Endothelial cell of hepatic sinusoid (primary cell): ENCODE measurements around the gene GP5.

ENCODE experiments used
- in situ Hi-C: cut with HindIII; loops from 2 replicates; pipeline ENCODE4 v1.10.0; 2017; ENCODE audit warnings: low sequenced_read_pairs

Gene GP5, protein sequence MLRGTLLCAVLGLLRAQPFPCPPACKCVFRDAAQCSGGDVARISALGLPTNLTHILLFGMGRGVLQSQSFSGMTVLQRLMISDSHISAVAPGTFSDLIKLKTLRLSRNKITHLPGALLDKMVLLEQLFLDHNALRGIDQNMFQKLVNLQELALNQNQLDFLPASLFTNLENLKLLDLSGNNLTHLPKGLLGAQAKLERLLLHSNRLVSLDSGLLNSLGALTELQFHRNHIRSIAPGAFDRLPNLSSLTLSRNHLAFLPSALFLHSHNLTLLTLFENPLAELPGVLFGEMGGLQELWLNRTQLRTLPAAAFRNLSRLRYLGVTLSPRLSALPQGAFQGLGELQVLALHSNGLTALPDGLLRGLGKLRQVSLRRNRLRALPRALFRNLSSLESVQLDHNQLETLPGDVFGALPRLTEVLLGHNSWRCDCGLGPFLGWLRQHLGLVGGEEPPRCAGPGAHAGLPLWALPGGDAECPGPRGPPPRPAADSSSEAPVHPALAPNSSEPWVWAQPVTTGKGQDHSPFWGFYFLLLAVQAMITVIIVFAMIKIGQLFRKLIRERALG

DNA sequence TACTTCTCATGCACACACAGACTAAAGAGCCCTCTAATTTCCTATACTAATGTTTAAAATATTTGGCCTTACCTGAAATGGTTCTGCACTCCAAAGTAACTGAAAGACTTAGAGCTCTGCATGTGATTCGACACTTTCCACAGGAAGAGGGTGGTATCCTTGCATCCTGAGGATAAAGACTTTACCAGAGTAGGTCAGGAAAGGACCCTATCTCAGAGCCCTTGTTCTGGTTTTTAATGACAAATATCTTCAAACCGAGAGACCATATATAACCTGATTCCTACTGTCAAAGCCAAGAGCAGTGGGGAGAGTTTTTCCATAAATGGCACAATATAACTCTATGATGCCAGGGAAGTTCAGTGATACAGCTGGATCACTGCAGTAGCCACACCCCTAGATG lies at the start of gene GP5:
GP5 (minus strand) TSS at position 101 of the 400 bp plus-strand sequence. CDS start 984 bp downstream, outside the sequence.
- in situ Hi-C loops, result no loop called here

DNA sequence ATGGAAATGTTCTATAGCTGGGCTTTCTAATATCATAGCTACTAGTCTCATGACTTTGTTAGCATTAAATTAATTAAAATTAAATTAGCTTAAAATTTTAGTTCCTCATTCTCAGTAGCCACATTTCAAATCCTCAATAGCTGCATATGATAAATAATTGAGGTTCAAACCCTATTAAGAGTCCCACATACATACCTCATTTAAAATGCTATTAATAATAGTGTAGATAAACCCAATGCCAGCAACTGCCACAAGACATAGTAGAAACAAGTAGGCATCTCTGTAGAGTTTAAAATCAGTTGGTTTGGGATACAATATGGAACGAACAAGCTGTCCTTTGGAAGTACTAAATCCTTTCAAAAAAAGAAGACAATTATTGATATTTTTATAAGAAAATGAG lies 48.6 kb upstream of the GP5 start:
- in situ Hi-C loops, result no loop called here

DNA sequence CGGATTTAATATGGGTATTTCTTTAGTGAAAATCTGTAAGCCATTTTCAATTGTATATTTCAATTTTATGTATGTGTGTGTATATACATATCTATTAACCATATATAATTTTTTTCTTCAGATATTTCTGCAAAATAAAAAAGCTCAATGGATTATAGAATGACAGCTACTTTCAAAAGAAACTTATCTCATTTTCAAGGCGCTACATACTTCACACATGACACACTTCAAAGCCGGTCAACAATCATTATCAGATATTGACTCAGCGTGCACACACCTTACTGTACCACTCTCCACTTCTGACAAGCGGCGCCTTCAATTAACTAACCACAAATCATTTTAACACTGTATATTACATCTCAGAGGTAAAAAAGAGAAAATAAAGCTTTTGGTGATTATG lies 48.1 kb upstream of the GP5 start:
- in situ Hi-C loops, result no loop called here

DNA sequence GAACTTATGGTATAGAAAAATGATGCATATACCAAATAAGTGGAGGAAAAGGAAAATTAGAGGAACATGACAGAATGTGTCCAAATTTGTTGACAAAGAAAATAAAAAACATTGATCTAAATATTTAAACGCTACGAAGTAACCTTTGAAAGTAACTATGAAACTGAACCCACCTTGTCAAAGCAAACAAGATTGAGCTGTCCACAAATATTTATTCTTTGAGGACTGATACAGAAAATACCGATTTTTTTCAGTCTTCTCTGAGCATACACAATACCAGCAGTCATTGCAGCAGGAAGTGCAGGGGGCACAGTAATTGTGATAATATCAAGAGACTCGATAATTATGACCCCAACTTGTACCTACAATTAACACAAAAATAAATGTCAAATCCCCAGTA lies 47.7 kb upstream of the GP5 start:
- in situ Hi-C loops, result no loop called here

DNA sequence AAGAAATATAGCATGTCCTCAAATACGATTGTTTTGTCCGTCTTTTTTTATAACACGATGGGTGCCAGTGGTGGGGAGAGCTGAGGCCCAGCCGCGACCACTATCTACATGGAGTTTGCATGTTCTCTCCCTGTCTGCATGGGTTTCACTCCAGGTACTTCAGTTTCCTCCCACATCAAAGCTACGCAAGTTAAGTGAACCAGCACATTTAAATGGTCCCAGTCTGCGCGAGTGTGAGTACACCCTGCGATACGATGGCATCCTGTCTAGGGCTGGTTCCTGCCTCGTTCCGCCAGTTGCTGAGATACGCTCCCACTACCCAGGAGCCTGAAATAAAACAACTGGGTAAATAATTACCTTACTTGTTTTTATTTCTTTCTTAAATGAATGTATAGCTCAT lies 47.1 kb upstream of the GP5 start:
- in situ Hi-C loops, result no loop called here

DNA sequence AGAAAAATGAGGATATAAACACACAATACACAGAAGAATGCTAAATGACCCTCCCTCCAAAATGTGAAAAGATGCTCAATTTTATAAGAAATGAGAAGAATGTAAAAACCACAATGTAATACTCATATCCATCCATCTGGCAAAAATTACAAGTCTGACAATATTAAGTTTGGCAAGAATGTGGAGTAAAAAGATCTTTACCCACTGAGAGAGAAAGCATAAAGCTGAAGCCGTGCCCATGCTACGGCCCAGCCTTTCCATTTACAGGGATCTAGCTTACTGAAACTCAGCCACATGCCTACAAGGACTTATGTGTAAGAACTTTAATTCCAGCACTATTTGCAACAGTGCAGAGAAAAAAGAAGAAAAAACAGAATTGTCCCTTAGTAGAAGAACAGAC lies 44.8 kb upstream of the GP5 start:
- in situ Hi-C loops, result no loop called here

DNA sequence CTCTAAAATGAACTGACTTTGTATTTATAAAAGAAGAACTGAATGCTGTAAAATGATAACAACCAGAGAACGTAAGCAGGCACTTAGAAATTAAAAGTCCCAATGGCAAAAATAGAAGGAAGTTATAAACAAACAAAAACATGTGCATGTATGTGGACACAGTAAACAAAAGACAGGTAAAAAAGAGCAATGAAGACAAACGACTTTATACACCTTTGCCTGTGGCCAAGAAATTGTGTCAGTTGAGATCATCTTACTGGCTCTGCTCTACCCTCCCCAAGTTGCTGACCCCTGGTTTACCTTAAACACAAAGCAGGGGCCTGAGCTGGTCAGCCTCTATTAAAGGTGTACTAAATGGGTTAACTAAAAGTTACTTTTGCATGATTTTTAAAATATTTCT lies 41.7 kb upstream of the GP5 start:
- in situ Hi-C loops, result no loop called here

DNA sequence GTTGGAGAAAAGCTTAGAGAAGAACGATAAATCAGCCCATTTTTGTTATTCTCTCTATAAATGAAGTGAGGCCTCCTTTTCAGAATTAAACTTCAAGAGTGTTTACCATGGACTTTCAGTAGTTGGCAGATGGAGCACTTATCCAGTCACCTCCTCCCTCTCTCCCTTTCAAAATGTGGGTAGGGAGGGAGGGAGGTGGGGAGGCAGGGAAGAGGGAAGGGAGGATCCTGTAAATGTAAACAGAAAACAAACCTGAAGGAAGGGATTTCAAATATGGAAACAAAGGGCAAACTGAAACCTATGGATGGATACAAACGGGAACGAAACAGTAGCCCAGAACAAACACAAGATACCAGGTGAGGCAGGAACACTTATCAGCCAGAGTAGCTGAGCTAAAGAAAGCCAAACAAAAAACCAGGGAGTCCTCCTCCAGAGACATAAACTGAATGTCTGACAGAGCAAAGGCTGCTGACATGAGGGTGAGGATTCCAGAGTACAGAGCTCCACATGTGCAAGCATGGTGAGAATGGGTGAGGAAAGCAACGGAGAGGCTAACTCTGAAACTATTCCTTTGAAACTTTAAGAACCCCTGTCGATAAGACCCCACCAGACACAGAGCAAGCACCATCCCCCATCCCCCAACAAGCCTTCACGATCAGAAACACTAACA lies 41.0 kb upstream of the GP5 start:
- in situ Hi-C loops, result no loop called here

DNA sequence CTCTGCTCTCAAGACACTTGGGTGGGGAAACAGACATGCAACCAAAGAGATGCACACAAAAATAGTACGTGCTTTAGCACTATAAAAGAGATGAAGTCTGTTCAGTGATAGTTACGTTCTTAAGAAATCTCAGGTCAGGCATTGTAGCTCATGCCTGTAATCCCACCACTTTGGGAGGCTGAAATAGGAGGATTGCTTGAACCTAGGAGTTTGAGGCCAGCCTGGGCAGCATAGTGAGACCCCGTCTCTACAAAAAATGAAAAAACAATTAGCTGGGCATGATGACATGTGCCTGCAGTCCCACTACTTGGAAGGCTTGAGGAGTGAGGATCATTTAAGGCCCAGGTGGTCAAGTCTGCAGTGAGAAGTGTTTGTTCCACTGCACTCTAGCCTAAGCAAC lies 35.4 kb upstream of the GP5 start:
- in situ Hi-C loops, result no loop called here

DNA sequence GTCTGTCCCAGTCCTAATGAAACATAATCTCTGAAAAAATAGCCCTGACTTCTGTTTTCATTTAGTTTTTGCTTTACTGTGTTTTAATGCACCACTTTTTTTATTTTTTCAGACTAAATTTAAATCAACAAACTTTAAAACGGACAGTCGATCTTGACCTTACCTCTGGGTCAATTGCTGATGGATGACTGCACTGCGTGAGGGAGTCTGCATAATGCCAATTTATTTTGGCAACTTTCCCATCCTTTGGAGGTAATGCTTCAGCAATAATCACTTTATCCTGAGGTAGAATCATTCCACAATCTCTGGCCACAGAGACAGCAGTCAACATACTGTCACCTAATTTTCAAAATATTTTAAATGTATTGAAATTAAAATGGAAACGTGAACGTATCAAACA lies 32.5 kb upstream of the GP5 start:
- in situ Hi-C loops, result no loop called here

DNA sequence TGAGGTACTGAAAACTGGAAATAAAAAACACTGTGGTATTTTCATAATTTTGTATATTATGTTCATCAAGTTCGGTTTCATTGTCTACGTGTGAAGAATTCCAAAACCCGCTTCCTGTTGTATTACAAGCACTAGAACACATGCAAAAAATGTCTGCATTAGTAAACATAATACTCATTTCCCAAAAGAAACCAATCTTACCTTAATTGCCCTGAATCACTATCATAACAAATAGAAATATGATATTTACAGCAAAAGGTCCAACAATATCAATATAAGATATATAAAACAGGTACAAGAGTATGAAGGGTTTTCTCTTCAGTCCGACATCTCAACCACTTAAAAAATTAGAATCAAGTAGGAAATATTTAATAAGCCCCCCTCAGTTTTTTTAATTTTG lies 26.3 kb upstream of the GP5 start:
- in situ Hi-C loops, result no loop called here

DNA sequence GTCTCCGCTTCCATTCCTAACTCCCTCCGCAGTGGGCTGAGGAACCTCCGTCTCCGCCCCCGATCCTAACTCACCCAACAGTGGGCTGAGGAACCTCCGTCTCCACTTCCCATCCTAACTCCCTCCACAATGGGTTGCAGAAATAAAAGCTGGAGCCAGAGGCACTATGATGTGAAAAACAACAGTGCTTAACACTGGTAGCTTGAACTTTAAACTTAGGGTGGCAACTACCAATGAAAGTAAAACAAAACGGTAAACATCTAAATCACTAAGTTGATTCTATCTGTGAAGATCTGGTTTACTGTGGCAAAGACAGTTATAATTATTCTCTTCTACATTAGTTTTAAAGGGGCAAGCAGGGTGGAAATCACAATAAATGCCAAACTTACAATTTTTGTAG lies 25.9 kb upstream of the GP5 start:
- in situ Hi-C loops, result no loop called here

DNA sequence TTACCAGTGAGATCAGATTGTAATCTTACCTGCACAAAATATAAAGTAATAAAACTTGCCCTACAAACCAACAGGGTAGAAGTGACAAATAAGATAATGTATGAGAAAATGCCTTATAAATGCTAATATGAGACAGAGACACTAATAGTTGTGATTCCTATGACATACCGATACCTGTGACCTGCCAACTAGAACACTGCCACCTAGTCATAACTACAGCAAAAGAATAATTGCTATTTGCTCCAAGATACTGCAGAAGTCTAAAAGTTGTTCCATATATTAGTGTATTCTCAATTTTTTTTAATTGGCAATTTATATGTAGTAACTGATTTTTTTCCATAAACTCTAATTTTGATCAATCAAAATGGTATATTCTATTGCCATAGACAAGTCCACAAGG lies 25.3 kb upstream of the GP5 start:
- in situ Hi-C loops, result no loop called here

DNA sequence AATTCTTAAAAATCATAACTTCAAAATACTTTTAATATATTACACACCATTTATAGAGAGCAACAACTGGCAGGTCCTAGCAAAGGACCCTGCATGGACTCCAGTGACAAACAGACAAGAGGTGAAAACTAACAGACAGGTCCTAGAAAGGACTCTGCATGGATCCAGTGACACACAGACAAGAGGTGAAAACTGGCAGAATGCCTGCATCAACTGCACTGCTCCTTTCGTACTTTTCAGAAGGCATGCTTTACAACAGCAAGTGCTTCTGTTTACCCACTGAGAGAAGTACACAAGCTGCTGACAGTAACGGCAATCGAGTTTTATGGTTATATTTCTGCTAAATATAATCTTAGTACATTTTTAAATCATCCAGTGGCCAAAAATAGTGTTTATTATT lies 24.3 kb upstream of the GP5 start:
- in situ Hi-C loops, result no loop called here

DNA sequence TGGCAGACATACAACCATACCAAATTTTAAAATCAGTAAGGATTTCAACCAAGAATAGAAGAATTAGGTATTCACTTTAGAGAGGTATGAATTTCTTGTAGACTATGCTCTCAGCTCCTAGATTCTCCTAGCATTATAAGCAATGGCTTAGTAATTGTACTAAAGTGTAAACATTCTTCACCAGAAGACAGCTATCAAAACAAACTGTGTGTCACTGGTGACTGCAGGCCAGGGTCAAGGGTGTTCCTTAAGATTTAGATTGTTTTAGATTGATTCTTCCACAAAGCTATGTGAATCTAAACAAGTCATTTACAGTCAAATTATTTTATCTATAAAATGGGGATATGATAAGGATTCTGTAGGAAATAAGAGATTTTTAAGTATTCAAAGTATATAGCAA lies 23.1 kb upstream of the GP5 start:
- in situ Hi-C loops, result no loop called here

DNA sequence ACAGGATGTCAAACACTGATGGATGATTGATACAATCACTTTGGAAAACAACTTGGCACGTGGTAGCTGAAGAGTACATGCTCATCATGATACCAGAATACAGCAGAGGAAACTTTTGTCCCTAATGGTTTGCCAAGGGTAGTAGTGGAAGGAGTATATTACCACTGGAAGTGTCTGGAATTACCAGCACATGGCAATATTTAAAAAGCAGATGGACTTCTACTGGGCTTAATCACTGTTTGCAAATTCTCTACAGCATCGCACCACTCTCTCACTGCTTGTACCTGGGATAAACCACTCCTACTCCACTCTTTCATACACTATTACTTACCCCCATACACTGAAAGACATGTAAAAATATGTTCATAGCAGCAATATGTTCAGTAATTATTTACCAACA lies 19.6 kb upstream of the GP5 start:
- in situ Hi-C loops, result no loop called here

DNA sequence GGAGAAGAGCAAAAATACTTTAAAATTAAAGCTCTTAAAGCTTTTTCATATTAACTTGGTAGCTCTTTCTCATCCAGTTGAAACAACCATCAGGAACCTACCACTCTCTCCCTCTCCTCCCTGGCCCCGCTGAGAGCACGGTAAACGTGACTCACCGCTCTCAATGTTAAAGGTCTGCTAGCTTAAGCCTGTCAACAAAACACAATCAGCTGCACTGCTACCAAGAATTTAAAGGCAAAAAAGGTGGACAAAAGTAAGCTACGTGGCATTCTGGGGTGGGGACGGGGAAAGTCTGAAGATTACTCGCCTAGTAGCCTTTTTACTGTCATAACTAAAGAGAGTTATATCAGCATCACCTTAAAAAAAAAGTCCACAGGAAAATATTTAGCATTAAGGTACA lies 8.4 kb upstream of the GP5 start:
- in situ Hi-C loops, result no loop called here

DNA sequence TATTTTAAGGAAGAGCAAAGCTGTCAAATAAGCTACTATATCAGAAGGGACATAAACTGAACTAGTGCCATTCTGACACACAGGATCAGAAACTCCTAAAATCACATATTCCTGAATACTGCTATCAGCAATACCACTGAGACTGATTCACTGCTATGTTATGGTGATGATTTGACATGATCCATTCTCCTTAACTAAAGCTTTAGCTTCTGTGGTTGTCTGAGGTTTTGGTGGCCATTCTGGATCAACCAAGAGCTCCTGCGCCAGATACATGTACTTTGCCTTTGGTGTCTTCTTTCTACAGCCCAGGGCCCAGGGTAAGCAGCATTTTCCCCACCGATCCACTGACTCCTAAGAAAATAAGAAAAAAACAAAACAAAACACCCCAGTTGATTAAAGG lies 6.7 kb upstream of the GP5 start:
- in situ Hi-C loops, result no loop called here

DNA sequence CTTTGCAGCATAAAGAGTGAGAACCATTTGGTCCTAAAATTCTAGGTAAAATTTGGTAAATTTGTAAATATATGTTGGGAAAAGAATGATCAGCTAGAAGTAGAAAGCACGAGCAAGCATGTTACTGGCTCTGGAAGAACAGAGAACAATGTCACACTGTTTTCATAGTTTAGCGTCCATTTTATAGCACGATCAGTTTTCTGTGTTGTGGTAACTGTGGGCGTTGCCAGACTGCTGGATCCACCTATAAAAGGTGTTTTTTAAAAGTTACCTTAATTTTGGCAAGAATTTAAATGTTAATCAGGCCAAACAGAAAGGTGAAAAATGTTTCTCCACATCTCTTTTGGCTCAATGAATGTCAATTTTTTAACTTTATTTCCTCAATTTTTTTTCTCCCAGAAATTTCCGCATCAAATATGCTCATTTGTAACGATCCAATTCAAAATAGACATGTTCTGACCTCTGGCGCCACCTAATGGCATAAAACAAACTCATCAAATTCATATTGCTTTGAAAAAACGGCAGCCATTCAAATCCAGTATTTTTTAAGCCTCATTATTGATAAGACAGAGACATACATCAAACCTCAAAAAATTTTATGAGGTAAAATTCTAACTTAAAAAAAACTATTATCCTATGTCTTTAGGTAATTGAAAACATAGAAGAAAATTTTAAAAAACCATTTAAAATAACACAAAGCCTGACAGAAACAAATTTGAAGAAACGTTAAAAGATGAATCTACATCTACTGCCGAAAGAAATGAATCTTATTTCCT lies 5.5 kb upstream of the GP5 start:
- in situ Hi-C loops, result no loop called here

DNA sequence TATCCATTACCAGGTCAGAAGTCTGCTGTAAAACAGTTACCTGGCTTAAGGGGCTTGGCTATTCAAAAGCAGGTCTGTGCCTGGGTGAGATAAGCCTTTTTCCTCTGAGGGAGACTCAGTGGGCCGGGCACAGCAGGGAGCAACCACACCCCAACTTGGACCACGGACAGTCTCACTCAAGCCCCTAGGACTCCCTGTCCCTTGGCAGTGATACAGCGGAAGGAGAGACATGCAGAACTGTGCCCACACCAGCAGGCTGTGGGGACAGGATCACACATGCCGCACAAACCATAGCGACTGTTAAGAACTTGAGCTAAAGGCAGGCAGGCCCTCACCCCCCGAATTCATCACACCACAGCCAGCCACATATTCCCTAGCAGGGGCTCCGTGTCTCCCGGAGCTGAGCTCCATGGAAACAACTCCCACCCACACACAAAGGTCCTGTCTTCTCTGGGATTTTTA lies 2.8 kb upstream of the GP5 start:
- in situ Hi-C loops, result no loop called here

DNA sequence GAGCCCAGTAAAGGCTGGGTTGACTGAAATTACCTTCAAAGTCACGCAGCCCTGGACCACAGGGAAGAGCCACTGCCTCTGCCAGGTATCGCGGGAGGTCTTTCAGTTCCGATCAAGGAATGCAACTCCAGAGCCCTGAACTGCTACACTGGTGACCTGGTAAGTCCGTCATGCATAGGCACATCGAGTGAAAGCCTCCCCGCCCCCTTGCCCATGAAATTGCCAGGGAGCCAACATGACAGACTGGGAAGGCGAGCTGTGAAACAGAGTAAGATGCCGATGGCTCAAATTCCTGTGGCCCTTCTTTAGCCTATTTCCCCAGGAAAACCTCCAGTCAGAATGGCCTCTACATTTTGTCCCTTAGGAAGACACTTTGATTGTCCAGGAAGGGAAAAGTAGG lies 2.3 kb upstream of the GP5 start:
- in situ Hi-C loops, result no loop called here
